ENCODE data around the gene PTPRU.
A peak's percentile ranks its signal among the peaks of the same experiment; 100 is the strongest.

PTPRU gene

DNA sequence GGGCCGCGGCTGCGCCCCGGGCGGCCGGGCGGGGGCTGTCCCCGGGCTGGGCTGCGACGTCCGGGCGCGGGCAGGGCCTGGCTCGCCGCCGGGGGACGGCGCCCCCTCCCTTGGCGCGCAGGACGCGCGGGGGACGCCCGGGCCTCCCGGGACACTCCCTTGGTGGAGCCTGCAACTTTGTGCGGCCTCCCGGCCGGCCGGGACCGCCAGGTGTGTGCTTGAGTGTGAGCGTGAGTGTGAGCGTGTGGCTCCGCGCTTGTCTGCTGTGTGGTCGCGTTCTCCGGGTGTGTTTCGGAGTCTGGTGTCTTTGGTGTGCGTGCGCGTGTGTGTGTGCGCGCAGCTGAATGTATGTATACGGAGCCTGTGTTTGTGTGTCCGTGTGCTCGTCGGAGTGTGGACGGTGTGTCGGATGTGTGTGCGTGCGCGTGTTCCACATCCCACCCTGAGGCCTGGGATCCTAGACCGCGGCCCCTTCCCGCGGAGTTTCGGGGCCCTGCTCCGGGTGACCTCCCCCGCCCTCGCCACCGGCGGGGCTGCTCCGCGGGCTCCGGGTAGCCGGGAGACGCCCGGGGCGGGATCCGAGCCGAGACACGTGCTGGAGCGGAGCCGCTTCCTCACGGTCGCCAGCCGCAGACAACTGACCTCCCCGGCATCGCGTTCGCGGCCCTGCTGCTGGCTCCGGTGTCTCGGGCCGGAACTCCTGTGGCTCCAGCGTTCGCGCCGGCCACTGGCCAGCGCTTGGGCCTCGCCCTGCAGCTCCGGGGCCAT is 1.7 kb downstream of the PTPRU start:
- Histone ChIP-seq H3K27ac (ENCODE audit: low read length) (no peak overlapping the region), H2AFZ (ENCODE audit: low read length) (no peak overlapping the region), H3K27me3 (replicated peaks; ENCODE audit: insufficient read depth, low read length) (peaks cover 78% of the 10 kb centered on the region), H3F3A (ENCODE audit: insufficient read depth, low read length) (no peaks in the 10 kb centered on the region), H3K4me1 (ENCODE audit: low read length) (peaks cover 8% of the 10 kb centered on the region), H4K20me1 (ENCODE audit: insufficient read depth, low read length) (no peaks in the 10 kb centered on the region), H3K4me3 (ENCODE audit: low read length) (no peak overlapping the region), H3K9me3 (replicated peaks; ENCODE audit: insufficient read depth, low read length) (no peaks in the 10 kb centered on the region), H3K9ac (ENCODE audit: low read length) (no peak overlapping the region), H3K79me2 (ENCODE audit: low read length) (no peaks in the 10 kb centered on the region), H3K9me2 (replicated peaks; ENCODE audit: insufficient read depth, low read length) (no peaks in the 10 kb centered on the region), H3K4me2 (ENCODE audit: low read depth, low read length) (no peak overlapping the region), H3K36me3 (replicated peaks; ENCODE audit: insufficient read depth, low read length) (no peaks in the 10 kb centered on the region)
- TF ChIP-seq EZH2phosphoT487 (IDR thresholded peaks at IDR 0.05; ENCODE audit: low read length) (peak; percentile 50; the same call in 1 of the 2 replicates), EZH2 (optimal IDR thresholded peaks at IDR 0.05; ENCODE audit: low read depth, low read length) (peak; percentile 98)
- TF ChIP-seq, protein P1, sequence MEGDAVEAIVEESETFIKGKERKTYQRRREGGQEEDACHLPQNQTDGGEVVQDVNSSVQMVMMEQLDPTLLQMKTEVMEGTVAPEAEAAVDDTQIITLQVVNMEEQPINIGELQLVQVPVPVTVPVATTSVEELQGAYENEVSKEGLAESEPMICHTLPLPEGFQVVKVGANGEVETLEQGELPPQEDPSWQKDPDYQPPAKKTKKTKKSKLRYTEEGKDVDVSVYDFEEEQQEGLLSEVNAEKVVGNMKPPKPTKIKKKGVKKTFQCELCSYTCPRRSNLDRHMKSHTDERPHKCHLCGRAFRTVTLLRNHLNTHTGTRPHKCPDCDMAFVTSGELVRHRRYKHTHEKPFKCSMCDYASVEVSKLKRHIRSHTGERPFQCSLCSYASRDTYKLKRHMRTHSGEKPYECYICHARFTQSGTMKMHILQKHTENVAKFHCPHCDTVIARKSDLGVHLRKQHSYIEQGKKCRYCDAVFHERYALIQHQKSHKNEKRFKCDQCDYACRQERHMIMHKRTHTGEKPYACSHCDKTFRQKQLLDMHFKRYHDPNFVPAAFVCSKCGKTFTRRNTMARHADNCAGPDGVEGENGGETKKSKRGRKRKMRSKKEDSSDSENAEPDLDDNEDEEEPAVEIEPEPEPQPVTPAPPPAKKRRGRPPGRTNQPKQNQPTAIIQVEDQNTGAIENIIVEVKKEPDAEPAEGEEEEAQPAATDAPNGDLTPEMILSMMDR (IDR thresholded peaks at IDR 0.05; ENCODE audit: low read length): no peak
- DNase-seq: no peak

DNA sequence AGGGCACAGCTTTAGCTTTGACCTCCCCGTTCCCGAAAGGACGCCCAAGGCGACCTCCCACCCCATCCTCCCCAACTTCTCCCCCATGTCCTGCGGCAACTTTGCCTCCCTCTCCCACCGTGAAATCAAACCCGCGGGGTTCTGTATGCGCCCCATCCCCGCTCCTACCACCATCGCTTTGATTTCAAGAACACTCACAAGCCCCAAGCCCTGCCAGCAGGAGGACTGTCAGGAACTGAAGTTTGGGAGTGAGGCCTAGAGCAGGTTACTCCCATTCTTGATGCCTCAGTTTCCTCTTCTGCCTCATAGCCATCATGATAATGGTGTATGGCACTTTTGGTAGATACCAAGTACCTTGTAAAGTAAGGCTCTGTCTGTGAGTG is 2.3 kb downstream of the PTPRU start:
- no peak overlapping the region for H3K9ac ChIP-seq (ENCODE audit: low read length)
- no peak overlapping the region for H3K4me2 ChIP-seq (ENCODE audit: low read depth, low read length)

DNA sequence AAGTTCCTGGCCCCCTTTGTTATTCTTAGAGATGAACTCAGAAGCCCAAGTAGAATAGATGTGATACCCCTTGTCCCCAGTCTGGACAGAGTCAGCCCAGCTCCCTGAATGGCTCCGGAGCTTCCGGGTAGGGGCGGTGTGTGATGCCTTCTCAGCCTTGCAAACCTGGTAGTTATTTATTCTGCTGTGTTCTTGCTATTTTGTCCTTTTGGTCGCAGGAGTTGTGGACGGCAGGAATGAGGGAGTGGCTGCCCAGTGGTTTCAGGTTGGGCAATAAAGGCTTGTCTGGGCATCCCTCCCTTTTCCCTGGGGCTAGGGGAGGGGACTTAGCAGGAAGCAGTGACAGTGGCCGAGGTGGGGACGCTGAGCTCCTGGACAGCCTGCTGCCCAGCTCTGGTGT is 2.8 kb downstream of the PTPRU start:
- no peaks in the 10 kb centered on the region for H3K36me3 ChIP-seq (replicated peaks; ENCODE audit: insufficient read depth, low read length)
- no peaks in the 10 kb centered on the region for H4K20me1 ChIP-seq (ENCODE audit: insufficient read depth, low read length)
- H3K4me1 ChIP-seq (ENCODE audit: low read length): peaks cover 8% of the 10 kb centered on the region
- no peak overlapping the region for H3K4me3 ChIP-seq (ENCODE audit: low read length)
- no peaks in the 10 kb centered on the region for H3F3A ChIP-seq (ENCODE audit: insufficient read depth, low read length)
- no peaks in the 10 kb centered on the region for H3K9me2 ChIP-seq (replicated peaks; ENCODE audit: insufficient read depth, low read length)
- DNase-seq: no peak
- peaks cover 80% of the 10 kb centered on the region for H3K27me3 ChIP-seq (replicated peaks; ENCODE audit: insufficient read depth, low read length)
- TF ChIP-seq EZH2 (optimal IDR thresholded peaks at IDR 0.05; ENCODE audit: low read depth, low read length) (no peak), EZH2phosphoT487 (IDR thresholded peaks at IDR 0.05; ENCODE audit: low read length) (no peak)
- TF ChIP-seq, protein P1 (IDR thresholded peaks at IDR 0.05; ENCODE audit: low read length): no peak
- H3K4me2 ChIP-seq (ENCODE audit: low read depth, low read length): no peak overlapping the region
- H3K9me3 ChIP-seq (replicated peaks; ENCODE audit: insufficient read depth, low read length): no peaks in the 10 kb centered on the region
- H3K9ac ChIP-seq (ENCODE audit: low read length): no peak overlapping the region
- H2AFZ ChIP-seq (ENCODE audit: low read length): no peak overlapping the region
- H3K79me2 ChIP-seq (ENCODE audit: low read length): no peaks in the 10 kb centered on the region
- no peak overlapping the region for H3K27ac ChIP-seq (ENCODE audit: low read length)

More for the DNA sequence above, 2.3 kb downstream of the PTPRU start:
- TF ChIP-seq EZH2phosphoT487 (IDR thresholded peaks at IDR 0.05; ENCODE audit: low read length) (no peak), EZH2 (optimal IDR thresholded peaks at IDR 0.05; ENCODE audit: low read depth, low read length) (no peak)
- TF ChIP-seq, protein P1 (IDR thresholded peaks at IDR 0.05; ENCODE audit: low read length): no peak
- no peaks in the 10 kb centered on the region for H3K79me2 ChIP-seq (ENCODE audit: low read length)
- H2AFZ ChIP-seq (ENCODE audit: low read length): no peak overlapping the region
- DNase-seq: no peak
- no peaks in the 10 kb centered on the region for H4K20me1 ChIP-seq (ENCODE audit: insufficient read depth, low read length)
- no peaks in the 10 kb centered on the region for H3K9me2 ChIP-seq (replicated peaks; ENCODE audit: insufficient read depth, low read length)
- H3K4me1 ChIP-seq (ENCODE audit: low read length): peaks cover 8% of the 10 kb centered on the region
- H3K27me3 ChIP-seq (replicated peaks; ENCODE audit: insufficient read depth, low read length): peaks cover 80% of the 10 kb centered on the region
- H3K36me3 ChIP-seq (replicated peaks; ENCODE audit: insufficient read depth, low read length): no peaks in the 10 kb centered on the region
- no peak overlapping the region for H3K27ac ChIP-seq (ENCODE audit: low read length)
- no peaks in the 10 kb centered on the region for H3K9me3 ChIP-seq (replicated peaks; ENCODE audit: insufficient read depth, low read length)
- no peak overlapping the region for H3K4me3 ChIP-seq (ENCODE audit: low read length)
- no peaks in the 10 kb centered on the region for H3F3A ChIP-seq (ENCODE audit: insufficient read depth, low read length)
